ENCODE measurements around the gene CST8.

Gene CST8

GRCh38 chr20:23476015-23476754, 14.7 kb upstream of the CST8 start:
- DNase-seq = no peak

- DNase-seq = no peak
These were observed 13.7 kb upstream of the CST8 start for GRCh38 chr20:23477223-23477622.

- no peak for DNase-seq
These were observed 11.9 kb upstream of the CST8 start for GRCh38 chr20:23479043-23479442.

GRCh38 chr20:23482138-23482537, 8.8 kb upstream of the CST8 start:
- DNase-seq = no peak

- DNase-seq = no peak
These were observed 6.8 kb upstream of the CST8 start for GRCh38 chr20:23484081-23484480.

GRCh38 chr20:23488470-23488869, 2.4 kb upstream of the CST8 start:
- DNase-seq = no peak

- DNase-seq = no peak
These were observed 1.9 kb upstream of the CST8 start for GRCh38 chr20:23488996-23489395.

GRCh38 chr20:23492292-23492691, 1.4 kb downstream of the CST8 start:
- DNase-seq = no peak

- DNase-seq = no peak
These were observed 2.4 kb downstream of the CST8 start for GRCh38 chr20:23493172-23493772.

GRCh38 chr20:23497536-23497935, 6.6 kb downstream of the CST8 start:
- no peak for DNase-seq

GRCh38 chr20:23501926-23502325, 11.0 kb downstream of the CST8 start:
- no peak for DNase-seq

- DNase-seq = no peak
These were observed 12.7 kb downstream of the CST8 start for GRCh38 chr20:23503649-23504048.

- DNase-seq = peak in 1 of 2 experiments; percentile 19
These were observed 16.4 kb downstream of the CST8 start for GRCh38 chr20:23507346-23507745.

GRCh38 chr20:23508449-23509229, 17.7 kb downstream of the CST8 start:
- no peak for DNase-seq

- no peak for DNase-seq
These were observed 18.5 kb downstream of the CST8 start for GRCh38 chr20:23509247-23509913.

- DNase-seq = no peak
These were observed 19.2 kb downstream of the CST8 start for GRCh38 chr20:23510000-23510590.

GRCh38 chr20:23513164-23513563, 22.2 kb downstream of the CST8 start:
- no peak for DNase-seq

GRCh38 chr20:23514848-23515247, 23.9 kb downstream of the CST8 start:
- no peak for DNase-seq

GRCh38 chr20:23515250-23515939, 24.5 kb downstream of the CST8 start:
- no peak for DNase-seq

GRCh38 chr20:23517719-23518118, 26.8 kb downstream of the CST8 start:
- DNase-seq = no peak

GRCh38 chr20:23519556-23519955, 28.6 kb downstream of the CST8 start:
- DNase-seq = no peak

- no peak for DNase-seq
These were observed 29.3 kb downstream of the CST8 start for GRCh38 chr20:23520185-23520584.
